IPS-15b (cell line): ENCODE results near the gene MUC13.

Experiments
- H3K27me3 ChIP-seq: one replicate; pipeline ENCODE4 v1.6.1; 2013; ENCODE audit warnings: low read length; ENCODE audit not compliant: control insufficient read depth, insufficient read depth
- H3K36me3 ChIP-seq: one replicate; pipeline ENCODE4 v1.6.1; 2013; ENCODE audit warnings: low read length; ENCODE audit not compliant: control insufficient read depth, insufficient read depth
- H3K4me1 ChIP-seq: one replicate; pipeline ENCODE4 v1.6.1; 2013; ENCODE audit warnings: mild to moderate bottlenecking, low read length; ENCODE audit not compliant: control insufficient read depth, insufficient read depth
- H3K4me3 ChIP-seq: one replicate; pipeline ENCODE4 v1.5.1; 2013; ENCODE audit warnings: low read depth, low read length
- H3K9ac ChIP-seq: one replicate; pipeline ENCODE4 v1.6.1; 2013; ENCODE audit warnings: low read depth, mild to moderate bottlenecking, low read length
- H3K9me3 ChIP-seq: one replicate; pipeline ENCODE4 v1.6.1; 2013; ENCODE audit warnings: mild to moderate bottlenecking, low read length; ENCODE audit not compliant: control insufficient read depth, insufficient read depth

MUC13 gene

DNA sequence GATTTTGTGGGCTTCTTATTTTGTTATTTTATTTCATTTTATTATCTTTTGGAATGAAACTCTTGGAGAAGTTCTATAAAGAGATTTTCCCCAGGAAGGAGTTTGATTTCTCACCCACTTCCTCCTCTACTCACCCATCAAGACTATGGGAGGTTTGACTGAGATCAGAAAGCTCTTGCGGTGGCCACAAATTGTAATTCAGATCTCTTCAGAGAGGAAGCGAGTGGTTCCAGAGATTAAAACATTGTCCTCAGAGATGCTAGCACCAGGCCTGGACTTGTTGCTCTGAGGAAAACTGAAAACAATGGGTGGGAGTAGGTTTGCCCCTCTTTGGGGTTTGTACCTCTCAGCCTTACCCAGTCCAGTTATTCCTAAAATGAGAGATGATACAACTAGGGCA, 8.1 kb upstream of the MUC13 start:
- no peak overlapping the region for H3K4me3 ChIP-seq

DNA sequence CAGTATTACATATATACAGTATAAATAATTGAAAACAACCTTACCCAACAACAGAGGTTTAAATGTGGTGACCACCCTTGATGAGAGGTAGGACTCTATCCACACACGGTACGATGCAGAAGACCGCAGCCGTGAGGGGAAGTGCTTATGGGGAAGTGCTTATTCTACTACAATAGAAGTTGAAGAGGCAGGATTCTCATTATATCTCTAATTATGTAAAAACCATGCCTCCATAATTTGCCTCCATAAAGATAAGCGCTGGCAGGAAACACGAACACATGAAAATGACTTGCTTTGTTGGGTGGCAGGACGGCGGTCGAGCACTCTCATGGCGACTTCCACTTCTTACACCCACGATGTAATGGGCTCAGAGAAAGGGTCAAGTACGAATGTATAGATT, 7.2 kb upstream of the MUC13 start:
- H3K9me3 ChIP-seq = no peaks in the 10 kb centered on the region
- H3K27me3 ChIP-seq = no peaks in the 10 kb centered on the region
- no peak overlapping the region for H3K9ac ChIP-seq
- no peaks in the 10 kb centered on the region for H3K36me3 ChIP-seq
- H3K4me3 ChIP-seq = no peak overlapping the region
- H3K4me1 ChIP-seq = no peaks in the 10 kb centered on the region

More for the DNA sequence above, 8.1 kb upstream of the MUC13 start:
- no peaks in the 10 kb centered on the region for H3K27me3 ChIP-seq
- H3K9me3 ChIP-seq = no peaks in the 10 kb centered on the region
- no peaks in the 10 kb centered on the region for H3K4me1 ChIP-seq
- H3K36me3 ChIP-seq = no peaks in the 10 kb centered on the region
- no peak overlapping the region for H3K9ac ChIP-seq

DNA sequence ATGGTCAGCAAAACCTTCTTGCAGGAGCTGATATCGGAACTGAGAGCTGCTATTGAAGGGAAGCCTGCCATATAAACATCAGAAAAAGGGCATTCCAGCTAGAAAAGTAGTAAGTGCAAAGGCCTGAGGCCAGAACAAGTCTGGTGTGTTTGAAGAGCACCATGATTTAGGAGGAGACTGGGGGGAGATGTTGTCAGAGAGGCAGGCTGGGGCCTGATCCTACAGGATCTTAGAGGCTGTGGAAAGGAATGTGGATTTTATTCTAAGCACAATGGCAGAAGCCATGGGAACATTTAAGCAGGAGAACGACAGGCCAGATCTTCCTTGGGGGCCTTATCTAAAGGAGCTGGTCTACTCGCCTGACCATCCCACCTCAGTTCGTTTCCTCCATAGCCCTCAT, 5.1 kb upstream of the MUC13 start:
- no peaks in the 10 kb centered on the region for H3K4me1 ChIP-seq
- H3K9me3 ChIP-seq = no peaks in the 10 kb centered on the region
- H3K36me3 ChIP-seq = no peaks in the 10 kb centered on the region
- H3K27me3 ChIP-seq = no peaks in the 10 kb centered on the region
- H3K4me3 ChIP-seq = no peak overlapping the region
- no peak overlapping the region for H3K9ac ChIP-seq

DNA sequence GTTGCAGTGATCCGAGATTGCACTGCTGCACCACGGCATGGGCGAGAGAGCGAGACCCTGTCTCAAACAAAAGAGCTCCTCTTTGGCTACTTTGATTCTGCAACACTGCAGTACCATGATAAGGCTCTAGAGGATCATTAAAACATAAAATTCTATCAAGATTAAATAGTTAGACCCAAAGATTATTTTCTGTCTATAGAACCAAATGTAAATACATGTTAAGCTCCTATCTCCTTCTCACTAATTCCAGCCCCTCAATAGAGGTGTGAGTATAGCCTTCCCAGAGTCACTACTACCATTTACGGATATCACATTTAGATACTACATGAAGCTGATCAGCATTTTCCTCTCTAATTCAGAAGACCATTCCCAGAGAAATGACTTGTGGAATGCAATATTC, 4.3 kb upstream of the MUC13 start:
- Histone ChIP-seq H3K9ac (no peak overlapping the region), H3K9me3 (no peaks in the 10 kb centered on the region), H3K27me3 (no peaks in the 10 kb centered on the region), H3K4me3 (no peak overlapping the region), H3K36me3 (no peaks in the 10 kb centered on the region), H3K4me1 (no peaks in the 10 kb centered on the region)

DNA sequence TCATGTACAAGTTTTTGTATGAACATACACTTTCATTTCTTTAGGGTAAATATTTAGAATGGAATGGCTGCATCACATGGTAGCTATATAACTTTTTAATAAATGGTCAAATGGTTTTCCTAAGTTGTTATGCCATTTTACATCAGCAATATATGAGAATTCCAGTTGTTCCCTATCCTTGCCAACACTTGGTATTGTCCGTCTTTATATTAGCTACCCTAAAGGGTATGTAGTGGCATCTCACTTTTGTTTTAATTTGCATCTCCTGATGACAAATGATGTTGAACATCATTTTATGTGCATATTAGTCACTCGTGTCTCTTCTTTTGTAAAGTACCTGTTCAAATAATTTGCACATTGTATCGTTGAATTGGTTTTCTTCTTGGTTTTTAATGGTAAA, 2.5 kb upstream of the MUC13 start:
- Histone ChIP-seq H3K4me1 (no peaks in the 10 kb centered on the region), H3K9me3 (no peaks in the 10 kb centered on the region), H3K36me3 (no peaks in the 10 kb centered on the region), H3K27me3 (no peaks in the 10 kb centered on the region), H3K4me3 (no peak overlapping the region), H3K9ac (no peak overlapping the region)

DNA sequence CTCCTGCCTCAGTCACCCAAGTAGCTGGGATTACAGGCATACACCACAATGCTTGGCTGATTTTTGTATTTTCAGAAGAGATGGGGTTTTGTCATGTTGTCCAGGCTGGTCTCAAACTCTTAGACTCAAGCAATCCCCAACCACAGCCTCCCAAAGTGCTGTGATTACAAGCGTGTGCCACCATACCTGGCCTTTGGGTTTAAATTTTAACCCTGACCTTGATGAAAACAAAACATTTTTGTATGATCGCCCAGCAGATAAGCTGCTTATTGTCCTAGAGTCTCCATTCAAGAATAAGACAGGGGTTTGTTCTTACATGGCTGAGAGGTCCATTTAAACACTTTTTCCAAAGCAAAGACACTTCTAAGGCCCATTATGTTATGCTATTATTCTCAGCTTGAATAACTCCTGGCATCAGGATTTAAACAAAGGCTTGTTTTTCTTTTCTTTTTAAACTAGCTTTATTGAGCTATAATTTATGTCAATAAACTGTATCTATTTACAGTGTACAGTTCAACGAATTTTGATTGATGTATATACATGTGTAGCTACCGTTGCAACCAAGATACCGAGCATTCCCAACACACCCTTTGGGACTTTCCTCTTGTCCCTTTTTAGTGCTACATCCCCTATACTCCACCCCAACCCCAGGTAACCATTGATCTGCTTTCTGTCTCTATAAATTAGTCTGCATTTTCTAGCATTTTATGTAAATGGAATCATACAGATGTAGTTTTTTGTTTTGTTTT, 1.4 kb upstream of the MUC13 start:
- no peaks in the 10 kb centered on the region for H3K4me1 ChIP-seq
- H3K27me3 ChIP-seq = no peaks in the 10 kb centered on the region
- H3K9ac ChIP-seq = no peak overlapping the region
- H3K36me3 ChIP-seq = no peaks in the 10 kb centered on the region
- H3K4me3 ChIP-seq = no peak overlapping the region
- no peaks in the 10 kb centered on the region for H3K9me3 ChIP-seq

DNA sequence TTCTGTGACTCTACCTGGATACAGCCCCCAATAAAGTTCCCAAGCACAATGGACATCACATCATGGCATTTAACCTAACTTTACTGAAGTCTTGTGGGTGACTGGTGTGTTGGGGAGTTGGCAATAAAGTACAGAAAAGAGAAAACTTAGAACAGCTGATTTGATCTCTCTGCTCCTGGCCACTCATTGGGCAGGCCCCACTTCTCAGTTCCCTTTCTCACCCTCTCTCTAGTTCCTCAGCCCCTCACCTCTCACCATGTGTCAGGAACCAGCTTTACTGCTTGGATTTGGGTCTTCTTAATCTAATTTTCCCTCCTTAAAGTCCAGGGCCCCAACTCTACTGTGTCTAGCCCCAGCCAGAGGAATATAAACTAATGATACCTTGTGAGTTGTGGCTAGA, 713 bp upstream of the MUC13 start:
- no peak overlapping the region for H3K4me3 ChIP-seq
- no peaks in the 10 kb centered on the region for H3K27me3 ChIP-seq
- no peaks in the 10 kb centered on the region for H3K9me3 ChIP-seq
- H3K36me3 ChIP-seq = no peaks in the 10 kb centered on the region
- no peak overlapping the region for H3K9ac ChIP-seq
- no peaks in the 10 kb centered on the region for H3K4me1 ChIP-seq

DNA sequence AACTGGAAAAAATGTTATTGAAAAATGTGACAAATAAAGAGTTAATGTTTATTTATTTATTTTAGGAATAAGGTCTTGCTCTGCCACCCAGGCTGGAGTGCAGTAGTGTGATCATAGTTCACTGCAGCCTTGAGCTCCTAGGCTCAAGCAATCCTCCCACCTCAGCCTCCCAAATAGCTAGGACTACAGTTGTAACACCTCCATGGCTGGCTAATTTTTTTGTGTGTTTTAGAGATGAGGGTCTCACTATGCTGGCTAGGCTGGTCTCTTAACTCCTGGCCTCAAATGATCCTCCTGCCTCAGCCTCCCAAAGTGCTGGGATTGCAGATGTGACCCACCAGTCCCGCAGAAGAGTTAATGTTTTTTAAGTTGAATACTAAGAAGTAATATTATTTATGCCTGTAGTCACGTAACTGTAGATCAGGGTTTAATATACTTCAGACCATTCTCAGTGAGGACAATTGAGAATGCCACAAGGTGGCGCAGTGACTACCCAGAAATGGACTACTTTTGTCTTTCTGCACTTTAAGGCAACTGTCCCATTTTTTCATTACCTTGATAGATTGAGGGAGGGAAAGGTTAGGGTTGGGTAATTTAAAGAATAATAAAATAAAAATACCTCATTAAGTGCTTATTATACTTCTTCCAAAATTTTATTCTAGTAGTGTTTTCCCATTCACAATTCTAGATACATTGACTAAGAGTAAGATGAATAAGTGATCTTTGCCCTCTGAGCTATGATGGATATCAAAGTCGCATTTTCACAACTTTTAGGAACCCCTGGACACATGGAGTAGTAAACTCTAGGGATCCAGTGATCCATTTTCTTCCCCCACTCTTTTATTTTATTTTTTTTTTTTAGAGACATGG, 6.0 kb downstream of the MUC13 start:
- no peaks in the 10 kb centered on the region for H3K9me3 ChIP-seq

DNA sequence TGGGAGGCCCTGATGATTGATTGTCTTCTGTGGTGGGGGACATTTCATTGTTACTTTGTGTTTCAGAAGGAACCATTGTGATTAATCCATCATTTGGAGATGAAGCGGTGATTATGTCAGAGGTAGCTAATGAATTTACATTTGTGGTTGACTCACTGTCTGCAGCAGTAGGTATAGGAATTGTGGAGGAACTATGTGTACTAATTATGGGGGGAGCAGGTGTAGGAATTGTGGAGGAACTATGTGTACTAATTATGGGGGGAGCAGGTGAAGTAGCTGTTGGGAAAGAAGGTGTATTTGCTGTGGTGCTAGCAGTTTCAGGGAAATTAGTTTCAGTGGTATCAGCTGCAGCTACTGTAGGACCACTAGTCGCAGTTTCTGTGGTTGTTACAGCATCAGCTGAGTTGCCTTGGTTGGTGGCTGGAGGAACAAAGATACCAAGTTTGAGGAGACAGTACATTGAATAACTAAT, 6.9 kb downstream of the MUC13 start:
- Histone ChIP-seq H3K4me3 (no peak overlapping the region), H3K9ac (no peak overlapping the region), H3K4me1 (no peaks in the 10 kb centered on the region), H3K9me3 (no peaks in the 10 kb centered on the region), H3K27me3 (no peaks in the 10 kb centered on the region), H3K36me3 (no peaks in the 10 kb centered on the region)

More for the DNA sequence above, 6.0 kb downstream of the MUC13 start:
- no peak overlapping the region for H3K4me3 ChIP-seq
- H3K36me3 ChIP-seq = no peaks in the 10 kb centered on the region
- H3K27me3 ChIP-seq = no peaks in the 10 kb centered on the region
- no peak overlapping the region for H3K9ac ChIP-seq
- no peaks in the 10 kb centered on the region for H3K4me1 ChIP-seq

DNA sequence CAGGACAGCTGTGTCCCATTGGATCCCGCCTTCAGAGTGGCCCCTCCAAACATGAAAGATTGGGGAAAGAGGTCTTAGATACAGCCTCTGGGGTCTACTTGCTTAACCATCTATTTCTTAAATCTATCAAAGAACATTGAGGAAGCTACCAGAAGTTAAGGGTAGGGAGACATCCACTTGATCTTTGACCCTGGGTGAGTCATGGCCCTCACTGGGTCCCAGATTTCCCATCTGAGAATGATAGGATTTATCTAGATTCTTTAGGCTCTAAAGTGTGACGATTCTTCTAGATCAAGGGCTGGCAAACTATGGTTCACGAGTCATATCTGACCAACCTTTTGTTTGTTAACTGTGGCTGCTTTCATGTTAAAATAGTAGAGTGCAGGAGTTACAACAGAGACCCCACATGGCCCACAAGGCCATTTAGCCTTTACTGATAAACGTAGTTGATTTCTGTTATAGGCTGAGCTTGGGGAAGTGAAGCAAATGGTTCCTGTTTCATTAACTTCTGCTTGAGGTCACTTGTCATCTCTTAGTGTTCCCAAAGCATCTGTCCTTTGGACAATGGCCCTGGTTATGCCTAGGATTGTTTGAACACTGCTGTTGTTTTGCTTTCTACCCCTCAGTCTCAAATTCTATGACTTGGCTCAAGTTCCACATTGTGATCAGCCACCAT, 8.0 kb downstream of the MUC13 start:
- Histone ChIP-seq H3K4me1 (no peaks in the 10 kb centered on the region), H3K4me3 (no peak overlapping the region), H3K9me3 (no peaks in the 10 kb centered on the region), H3K9ac (no peak overlapping the region), H3K36me3 (no peaks in the 10 kb centered on the region), H3K27me3 (no peaks in the 10 kb centered on the region)

DNA sequence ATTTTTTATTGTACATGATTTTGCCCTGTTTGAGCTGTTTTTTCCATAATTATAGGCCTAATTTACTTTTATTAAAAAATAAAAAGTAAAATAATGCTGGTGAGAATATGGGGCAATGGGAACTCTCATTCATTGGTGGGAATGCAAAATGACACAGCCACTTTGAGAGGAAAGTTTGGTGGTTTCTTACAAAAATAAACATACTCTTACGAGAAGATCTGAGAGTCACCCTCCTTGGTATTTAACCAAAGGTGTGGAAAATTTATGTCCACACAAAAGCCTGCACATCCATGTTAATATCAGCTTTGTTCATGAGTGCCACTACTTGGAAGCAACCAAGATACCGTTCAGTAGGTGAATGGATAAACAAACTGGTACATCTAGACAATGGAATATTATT, 9.8 kb downstream of the MUC13 start:
- no peak overlapping the region for H3K4me3 ChIP-seq
- H3K36me3 ChIP-seq = no peaks in the 10 kb centered on the region
- no peaks in the 10 kb centered on the region for H3K4me1 ChIP-seq
- no peaks in the 10 kb centered on the region for H3K9me3 ChIP-seq
- no peak overlapping the region for H3K9ac ChIP-seq
- H3K27me3 ChIP-seq = no peaks in the 10 kb centered on the region
